GM12873 (cell line): Measurements from ENCODE around the gene CPT1A.

Experiments
- CTCF ChIP-seq: IDR thresholded peaks from 2 replicates; pipeline ENCODE4 v1.5.1; 2012; ENCODE audit warnings: low read depth, mild to moderate bottlenecking, moderate library complexity, low read length, control low read depth; ENCODE audit not compliant: insufficient read depth; ENCODE audit errors: missing control alignments

The CPT1A gene

DNA sequence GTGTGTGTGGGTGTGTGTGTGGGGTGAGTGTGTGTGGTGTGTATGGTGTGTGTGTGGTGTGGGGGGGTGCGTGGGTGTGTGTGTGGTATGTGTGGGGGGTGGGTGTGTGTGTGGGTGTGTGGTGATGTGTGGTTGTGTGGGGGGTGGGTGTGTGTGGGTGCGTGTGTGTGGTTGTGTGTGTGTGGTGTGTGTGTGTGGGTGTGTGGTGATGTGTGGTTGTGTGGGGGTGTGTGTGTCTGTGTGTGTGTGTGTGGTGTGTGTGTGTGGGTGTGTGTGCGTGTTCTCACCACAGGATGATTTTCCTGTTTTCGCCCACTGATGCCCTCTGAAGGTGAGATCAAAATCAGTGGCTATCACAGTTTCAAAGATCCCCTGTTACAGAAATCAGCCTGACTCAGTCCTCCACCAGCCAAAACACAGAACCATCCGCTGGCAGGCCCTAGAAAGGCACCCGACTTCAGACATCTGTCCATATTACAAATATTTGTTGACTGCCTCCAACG lies 24.7 kb downstream of the CPT1A start:
- TF ChIP-seq CTCF: no peak

DNA sequence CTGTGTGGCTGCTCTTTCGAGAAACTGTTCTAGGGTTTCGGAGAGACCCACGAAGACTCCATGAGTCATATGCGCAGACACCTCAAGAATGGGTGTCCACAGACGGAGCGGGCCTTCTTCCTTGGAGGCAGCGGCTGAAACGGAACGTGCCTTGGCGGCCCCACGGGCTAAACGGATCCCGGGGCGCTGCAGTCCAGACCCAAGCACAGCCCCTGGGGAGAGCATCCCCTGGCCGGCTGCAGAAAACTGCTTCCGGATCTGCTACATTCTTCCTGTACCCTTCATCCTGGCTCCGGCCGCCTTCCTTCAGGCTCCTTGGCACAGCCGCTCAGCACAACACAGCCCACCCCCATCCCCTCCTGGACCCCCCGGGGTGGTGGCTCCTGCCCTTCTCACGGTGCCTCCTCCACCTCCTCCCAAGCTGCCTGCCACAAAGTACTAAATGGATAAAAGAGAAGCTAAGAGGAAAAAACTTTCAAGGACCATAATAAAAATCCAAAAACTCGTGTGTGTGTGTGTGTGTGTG lies 25.4 kb downstream of the CPT1A start:
- TF ChIP-seq CTCF: no peak

DNA sequence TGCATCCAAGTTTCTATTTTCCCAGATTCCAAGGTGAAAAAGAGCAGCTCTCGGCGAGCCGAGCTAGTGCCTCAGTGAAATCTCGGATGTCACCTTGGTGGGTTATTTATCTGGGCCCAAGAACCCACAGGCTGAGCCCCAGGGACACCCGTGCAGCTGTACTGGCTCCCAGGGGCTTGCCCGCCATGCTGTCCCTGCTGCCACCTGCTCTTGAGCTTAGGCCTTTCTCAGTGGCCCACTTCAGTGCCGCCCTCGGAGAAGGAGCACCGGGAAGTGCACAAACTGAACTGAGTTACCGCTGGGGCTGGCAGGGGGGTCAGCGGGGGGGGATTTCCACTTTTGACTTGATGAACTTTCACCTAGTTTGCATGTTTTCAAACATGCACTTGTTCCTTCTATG lies 27.9 kb downstream of the CPT1A start:
- TF ChIP-seq CTCF: no peak

GRCh38 chr11:68812526-68812925 lies 29.2 kb downstream of the CPT1A start:
- TF ChIP-seq CTCF: no peak

GRCh38 chr11:68810164-68810563 lies 31.6 kb downstream of the CPT1A start:
- TF ChIP-seq CTCF: no peak

- TF ChIP-seq CTCF: no peak
Measured at GRCh38 chr11:68809506-68809905, 32.2 kb downstream of the CPT1A start.

DNA sequence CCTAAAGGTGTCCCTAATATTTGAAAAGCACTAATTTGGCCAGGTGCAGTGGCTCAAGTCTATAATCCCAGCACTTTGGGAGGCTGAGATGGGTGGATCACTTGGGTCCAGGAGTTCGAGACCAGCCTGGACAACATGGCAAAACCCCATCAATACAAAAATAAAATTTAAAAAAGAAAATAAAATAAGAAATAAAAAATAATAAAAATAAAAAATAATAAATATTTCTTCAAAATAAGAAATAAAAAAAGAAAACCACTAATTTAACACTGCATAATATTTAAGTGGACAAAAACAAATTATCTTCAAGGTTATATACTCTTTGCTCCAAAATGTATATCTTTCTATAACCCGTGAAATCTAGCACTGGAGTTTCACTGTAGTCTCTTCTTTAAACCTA lies 32.9 kb downstream of the CPT1A start:
- TF ChIP-seq CTCF: no peak
